HG02642 (cell line): ENCODE results near the gene PLA2G4A.

Source experiments
- ATAC-seq: cut with Tn5 transposase; IDR thresholded peaks from one replicate; pipeline ENCODE4 v1.9.1; 2021; ENCODE audit warnings: mild to moderate bottlenecking; ENCODE audit not compliant: unreplicated experiment, poor library complexity

PLA2G4A gene

DNA sequence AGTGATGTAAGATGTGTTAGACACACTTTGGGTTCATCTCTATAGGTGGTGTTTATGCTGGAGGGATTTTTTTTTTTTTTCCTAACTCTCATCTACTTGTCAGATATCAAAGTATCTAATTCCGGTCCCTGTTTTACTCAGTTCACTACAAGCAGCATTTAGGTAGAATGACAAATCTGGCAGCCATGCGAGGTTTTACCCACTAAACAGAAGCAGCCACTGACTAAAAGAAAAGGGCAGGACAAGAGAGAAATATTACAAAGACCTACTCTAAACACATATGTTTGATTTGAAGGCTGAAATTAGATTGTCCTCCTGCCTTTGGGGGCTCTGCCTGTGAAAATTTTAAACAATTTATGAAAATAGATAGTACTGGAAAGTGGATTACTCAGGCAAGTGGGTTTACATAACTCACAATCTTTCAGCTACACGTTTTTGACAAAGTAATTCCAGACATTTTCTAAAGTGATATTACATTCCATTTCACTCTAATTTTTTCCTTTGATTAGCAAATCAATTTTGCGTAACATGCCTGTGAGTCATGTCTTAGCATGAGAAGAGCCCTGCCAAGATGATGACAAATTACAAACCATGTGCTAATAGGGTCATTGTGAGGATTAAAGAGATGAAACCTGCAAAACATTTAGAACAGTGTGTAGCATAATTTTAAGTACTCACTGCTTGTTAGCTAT, 172.6 kb downstream of the PLA2G4A start:
- ATAC-seq, result no peak

DNA sequence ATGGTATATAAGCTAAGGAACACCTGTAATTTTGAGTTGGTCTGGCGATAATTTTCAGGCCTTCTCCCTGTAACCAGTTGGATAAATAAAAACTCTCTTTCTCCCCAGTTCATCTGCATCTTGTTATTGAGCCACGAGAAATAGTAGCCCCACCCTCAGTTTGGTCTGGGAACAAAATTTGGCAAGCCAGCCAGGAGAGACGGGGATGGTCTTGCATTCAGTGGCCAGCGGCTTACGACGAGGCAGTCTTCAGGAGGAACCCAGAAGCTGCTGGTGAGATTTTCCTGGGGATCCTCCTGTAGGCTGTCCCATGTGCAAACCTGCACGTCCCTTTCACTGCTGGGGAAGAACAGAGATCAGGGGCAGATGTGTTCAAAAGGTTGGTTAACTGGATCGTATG, 174.6 kb downstream of the PLA2G4A start:
- no peak for ATAC-seq

DNA sequence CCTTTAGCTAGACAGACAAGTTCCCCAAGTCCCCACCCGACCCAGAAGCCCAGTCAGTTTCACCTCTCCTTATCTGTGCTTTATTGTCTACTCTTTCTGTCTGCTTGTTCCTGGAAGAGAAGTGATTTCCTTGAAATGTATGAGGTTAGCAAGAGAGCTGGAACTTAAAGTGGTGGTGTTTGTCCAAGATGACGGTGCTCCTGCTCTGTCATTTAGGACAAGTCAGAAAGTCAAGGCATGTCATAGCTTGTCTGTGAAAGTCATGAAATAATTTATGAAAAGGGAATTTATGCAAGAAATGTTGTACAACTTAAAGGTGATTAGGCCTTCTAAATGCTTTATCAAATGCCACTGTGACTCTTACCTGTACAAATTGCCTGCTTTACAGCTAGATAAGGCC, 178.1 kb downstream of the PLA2G4A start:
- ATAC-seq, result no peak

DNA sequence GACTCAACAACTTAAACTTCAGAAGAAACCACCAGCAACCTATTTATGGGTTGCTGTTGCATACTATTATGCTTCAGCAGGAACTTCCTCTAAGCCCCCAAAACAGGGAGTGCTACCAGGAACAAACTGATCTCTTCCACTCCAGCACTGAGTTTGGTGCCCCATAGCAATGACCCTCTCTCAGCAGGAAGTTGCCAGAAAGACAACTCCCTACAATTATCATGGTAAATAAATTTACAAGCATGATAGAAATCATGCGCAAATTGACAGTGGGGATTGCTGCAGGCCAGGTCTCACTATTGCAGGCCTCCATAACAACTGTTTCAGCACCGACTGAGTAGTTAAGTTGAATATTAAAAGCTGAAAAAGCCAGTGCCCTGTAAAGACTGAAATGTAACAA, 180.6 kb downstream of the PLA2G4A start:
- no peak for ATAC-seq

DNA sequence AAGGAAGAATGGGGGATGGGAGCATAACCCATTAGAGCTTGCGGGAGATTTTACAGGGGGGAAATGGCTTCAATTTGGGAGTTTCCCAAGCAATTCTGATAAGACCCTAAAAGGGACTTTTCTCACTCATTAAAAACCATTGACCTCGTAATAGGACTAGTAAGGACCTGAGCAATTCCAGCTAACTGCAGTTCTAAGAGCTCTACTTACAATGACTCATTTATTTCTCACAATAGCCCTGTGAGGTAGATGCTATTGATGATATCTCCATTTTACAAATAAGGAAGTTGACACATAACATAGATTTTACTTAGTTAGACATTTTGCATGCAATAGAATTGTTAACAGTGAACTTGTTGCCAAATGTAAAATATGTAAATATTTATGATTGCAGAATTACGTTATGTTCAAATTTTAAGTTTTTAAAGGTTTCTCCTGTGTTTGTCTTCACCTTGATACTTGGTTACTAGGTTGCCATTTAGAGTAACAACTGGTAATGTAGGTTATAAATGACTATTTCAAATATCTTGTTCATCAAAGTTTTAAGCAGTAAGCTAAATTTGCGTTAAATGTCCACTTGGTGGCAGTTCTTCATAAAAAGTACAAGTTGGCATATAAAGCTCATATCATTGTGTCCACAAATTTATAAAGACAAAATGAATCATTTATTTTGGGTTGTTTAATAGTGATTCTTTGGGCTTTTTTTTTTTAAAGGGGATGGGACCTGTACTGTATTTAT, 182.0 kb downstream of the PLA2G4A start:
- ATAC-seq, result no peak

DNA sequence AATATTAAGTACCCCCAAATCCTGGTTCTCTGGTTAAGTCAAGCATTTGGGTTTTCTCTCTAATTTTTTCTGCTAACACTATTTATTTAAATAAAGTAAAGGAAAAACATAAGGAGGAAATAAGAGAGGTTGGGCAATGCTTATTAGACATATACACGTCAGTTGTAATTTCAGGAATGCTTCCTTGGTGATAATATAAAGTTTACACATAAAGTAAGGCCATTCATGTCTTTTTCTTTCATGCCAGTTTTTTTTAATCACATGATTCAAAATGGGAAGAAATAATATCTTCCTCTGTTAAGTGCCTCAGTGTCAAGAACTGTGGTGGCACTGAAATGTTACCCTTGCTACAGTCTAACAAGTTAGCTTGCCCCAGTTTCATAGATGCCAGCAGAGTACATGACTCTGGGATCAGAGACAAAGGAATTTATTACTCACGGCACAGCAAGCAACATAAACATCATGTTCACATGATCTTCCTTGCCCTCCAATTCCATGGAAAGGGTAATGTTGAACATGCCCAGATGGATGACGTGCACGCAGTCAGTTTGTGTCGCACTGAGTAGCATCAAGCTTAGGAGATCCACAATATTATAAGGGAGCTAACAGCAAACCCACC, 184.9 kb downstream of the PLA2G4A start:
- ATAC-seq, result no peak

DNA sequence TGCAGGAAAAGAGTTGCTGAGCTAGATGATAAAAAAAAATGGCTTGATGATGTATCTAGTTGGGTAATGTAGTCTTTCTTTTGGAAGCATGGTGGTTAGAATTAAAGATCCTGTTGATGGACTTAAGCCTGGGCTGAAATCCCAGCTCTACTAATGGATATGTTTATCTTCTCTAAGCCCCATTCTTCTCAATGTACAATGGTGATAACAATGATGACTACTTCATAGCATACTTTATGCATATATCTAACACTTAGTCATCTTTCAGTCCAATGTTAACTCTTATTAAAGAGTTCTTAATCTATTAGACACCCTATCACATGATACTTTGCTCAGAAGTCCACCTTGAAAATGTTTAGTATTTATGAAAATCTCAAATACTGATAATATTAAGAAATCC, 189.5 kb downstream of the PLA2G4A start:
- no peak for ATAC-seq

DNA sequence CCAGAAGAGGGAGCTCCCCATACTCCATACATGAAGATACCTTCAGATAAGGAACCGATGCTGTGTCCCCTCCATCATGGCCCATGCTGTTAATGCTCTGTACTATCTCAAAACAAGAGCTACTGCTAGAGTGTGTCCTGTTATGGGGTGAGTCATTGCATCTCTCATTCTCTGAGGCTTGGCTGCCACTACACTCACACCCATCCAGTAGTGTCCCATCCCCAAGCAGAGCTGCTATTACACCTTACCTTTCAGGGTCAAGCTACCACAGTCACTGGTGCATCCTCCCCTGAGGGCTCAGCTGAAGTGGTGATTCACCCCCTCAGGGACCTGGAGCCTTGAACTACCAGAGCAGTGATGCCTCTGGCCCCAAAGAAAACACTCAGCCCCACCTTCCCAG, 198.5 kb downstream of the PLA2G4A start:
- no peak for ATAC-seq

DNA sequence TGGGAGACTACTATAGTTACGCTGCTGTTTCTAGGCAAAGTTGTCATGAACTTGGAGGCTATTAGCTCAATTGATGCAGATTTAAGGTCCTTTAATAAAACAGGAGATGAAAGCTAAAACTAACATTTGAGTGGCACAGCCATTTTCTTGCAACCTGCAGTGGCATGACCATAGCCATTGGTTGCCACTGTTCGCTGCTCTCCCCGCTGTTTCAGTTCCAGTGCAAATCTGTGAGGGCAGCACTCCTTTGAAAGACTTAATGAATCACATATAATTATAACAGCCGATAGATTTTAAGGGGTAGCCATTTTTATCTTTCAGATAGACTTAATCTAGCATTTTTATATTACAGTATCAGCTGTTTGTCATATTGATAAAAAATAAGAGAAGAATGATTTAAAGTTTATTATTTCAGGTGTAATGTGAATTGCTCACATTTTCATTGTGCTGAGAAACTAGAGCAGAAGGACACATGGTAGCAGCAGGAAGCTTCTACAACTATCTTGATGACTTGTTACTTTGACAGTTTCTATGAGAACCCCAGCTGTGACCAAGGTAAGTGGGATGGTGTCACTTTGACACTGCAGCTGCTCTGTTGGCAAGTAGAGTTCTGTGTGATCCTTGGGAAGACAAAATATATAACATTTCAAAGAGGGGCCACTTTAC, 203.7 kb downstream of the PLA2G4A start:
- ATAC-seq, result no peak

DNA sequence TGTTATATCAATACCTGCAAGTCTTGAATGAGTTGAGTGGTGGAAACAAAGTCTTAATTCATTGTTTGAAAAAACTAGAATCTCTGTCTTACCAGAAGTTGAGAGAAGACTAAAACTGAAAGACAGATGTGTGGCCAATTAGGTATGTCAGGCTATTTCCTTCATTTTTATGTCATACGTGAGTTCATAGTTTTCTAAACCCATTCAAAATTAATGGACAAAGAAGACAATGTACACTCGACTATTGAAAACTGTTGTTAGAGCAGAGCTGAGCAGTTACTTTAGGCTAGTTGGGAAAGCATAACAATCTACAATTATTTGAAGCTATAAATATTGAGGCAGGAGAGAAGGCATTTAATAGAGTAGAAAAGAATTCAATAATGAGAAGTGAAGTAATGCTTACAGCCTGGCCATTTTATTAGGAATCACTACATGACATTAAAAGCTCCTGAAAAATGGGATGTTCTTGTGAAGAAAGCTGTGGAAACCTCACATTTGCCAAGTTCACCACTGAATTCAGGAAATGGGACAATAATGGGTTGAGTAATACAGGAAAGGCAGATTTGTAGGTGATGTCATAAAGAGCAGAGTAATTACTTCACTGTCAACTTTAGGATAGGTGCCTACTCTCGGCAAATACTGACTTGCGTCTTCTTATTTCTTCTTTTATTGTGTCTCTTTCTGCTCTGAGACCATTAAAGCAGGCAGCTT, 204.4 kb downstream of the PLA2G4A start:
- ATAC-seq, result no peak

DNA sequence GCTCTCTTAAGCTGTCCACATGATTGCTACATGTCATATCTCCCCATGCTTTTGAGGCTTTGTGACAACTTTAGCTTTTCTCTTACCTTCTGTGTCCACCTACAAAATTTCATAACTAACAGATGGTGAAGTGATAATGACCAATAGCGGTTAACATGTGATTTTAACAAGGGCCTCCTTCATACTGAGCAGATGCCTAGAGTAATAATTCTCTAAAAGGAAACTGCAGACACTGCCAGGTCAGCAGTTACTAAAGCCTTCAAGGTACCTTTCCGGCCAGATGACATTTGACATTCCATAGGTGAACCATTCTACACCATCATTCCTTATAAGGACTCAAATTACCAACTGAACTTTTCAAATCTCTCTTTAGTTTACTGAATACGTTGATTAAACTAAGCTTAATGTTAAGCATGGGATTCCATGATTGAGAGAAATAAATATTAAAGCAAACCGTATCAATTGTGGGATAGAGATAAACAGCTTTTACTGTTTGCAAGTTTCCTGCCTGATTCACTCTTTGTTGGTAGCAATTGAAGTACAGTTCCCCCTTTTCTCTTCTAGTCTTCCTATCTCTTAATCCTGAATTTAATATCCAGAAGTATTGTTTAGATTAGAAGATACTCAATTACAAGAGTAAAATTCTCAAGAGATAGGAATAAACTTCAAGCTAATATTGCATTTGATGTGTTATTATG, 205.1 kb downstream of the PLA2G4A start:
- no peak for ATAC-seq

DNA sequence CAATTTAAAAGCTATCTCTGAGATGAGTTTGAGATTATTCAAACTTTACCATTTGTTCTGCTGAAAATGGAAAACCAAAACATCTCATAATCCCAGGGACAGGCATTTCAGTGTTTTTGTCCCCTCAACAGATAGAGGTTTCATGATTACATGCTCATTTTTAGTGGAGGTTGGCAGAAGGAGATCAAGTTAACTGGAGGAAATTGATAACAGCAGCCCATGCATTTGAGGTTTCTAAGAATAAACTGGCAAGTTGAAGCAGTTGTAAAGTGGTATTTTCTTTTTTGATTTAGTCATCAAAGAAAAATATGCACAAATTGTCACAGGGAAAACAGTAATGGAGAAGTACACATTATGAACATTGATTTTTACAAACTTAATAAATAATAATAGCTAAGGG, 205.8 kb downstream of the PLA2G4A start:
- ATAC-seq, result no peak

DNA sequence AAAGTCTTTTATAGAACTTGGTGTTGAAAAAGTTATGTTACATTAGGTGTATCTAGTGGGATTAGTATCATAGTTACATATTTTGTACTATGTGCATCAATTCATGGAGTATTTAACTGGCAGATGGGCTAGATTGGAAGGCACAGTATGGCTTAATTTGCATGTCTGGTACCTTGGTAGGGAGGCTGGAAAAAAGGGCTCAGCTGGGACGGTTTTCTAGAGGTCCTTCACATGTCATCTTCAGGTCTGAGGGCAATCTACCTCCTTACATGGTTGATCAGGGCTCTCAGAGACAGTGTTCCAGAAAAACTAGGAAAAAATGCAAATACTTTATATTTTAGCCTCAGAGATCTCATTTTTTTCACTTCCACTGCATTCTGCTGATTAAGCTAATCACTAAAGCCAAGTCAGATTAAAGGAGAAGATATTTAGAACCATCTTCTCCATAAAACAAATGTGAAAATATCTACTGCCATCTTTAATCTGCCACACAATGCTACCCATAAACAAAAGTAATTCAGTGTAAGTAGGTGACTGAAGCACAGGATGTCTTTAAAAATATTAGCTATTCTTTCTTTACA, 209.3 kb downstream of the PLA2G4A start:
- ATAC-seq, result no peak
